ENCODE measurements around the gene PFKL.

Gene PFKL

DNA sequence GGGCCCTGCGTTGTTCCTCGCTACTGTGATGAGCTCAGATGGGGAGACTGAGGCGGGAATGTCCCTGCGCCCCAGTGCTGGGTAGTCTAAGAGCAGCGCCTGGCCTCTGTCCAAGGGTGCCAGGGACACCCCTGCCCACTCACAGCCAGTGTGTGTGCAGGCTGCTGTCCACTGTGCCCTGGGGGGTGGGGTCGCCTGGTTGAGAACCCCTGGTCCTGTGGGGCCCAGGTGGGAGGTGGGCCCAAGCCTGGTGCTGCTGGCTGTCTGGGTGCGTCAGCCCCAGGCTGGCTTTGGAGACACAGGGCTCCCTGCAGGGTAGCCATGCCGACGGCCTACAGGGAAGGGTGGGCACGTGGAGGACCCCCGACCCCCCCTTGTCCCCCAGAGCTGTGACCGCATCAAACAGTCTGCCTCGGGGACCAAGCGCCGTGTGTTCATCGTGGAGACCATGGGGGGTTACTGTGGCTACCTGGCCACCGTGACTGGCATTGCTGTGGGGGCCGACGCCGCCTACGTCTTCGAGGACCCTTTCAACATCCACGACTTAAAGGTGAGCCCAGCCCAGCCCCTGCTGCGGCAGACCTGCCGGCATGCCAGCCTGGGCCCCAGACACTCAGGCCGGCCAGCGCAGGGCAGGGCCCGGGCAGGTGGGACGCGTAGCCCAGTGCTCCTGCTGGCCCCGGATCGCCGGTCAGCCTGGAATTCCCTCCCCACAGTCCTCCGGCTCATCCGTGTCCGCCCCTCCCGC is 24.4 kb downstream of the PFKL start:
- no peaks in the 10 kb centered on the region for H3K4me1 ChIP-seq (ENCODE audit: low read length)
- no peaks in the 10 kb centered on the region for H3K27me3 ChIP-seq (replicated peaks; ENCODE audit: insufficient read depth, low read length)
- no peaks in the 10 kb centered on the region; the same call in 1 of the 2 replicates for H3K36me3 ChIP-seq (replicated peaks; ENCODE audit: insufficient read depth, low read length)
- no peak overlapping the region for H3K27ac ChIP-seq (ENCODE audit: low read length)
- no peak overlapping the region for H3K9ac ChIP-seq (ENCODE audit: low read length)
- no peak for TF ChIP-seq EZH2 (optimal IDR thresholded peaks at IDR 0.05; ENCODE audit: low read depth, low read length)
- no peak for TF ChIP-seq EZH2phosphoT487 (IDR thresholded peaks at IDR 0.05; ENCODE audit: low read length)
- TF ChIP-seq, protein P1, sequence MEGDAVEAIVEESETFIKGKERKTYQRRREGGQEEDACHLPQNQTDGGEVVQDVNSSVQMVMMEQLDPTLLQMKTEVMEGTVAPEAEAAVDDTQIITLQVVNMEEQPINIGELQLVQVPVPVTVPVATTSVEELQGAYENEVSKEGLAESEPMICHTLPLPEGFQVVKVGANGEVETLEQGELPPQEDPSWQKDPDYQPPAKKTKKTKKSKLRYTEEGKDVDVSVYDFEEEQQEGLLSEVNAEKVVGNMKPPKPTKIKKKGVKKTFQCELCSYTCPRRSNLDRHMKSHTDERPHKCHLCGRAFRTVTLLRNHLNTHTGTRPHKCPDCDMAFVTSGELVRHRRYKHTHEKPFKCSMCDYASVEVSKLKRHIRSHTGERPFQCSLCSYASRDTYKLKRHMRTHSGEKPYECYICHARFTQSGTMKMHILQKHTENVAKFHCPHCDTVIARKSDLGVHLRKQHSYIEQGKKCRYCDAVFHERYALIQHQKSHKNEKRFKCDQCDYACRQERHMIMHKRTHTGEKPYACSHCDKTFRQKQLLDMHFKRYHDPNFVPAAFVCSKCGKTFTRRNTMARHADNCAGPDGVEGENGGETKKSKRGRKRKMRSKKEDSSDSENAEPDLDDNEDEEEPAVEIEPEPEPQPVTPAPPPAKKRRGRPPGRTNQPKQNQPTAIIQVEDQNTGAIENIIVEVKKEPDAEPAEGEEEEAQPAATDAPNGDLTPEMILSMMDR (IDR thresholded peaks at IDR 0.05; ENCODE audit: low read length): no peak
- no peaks in the 10 kb centered on the region for H3K79me2 ChIP-seq (ENCODE audit: low read length)
- H3K4me2 ChIP-seq (ENCODE audit: low read depth, low read length): no peak overlapping the region
- 0 out of 2 replicates have a peak, but pooled peaks cover 2% of the 10 kb centered on the region for H4K20me1 ChIP-seq (ENCODE audit: insufficient read depth, low read length)
- no peaks in the 10 kb centered on the region for H3K9me2 ChIP-seq (replicated peaks; ENCODE audit: insufficient read depth, low read length)
- no peaks in the 10 kb centered on the region for H3F3A ChIP-seq (ENCODE audit: insufficient read depth, low read length)
- H3K4me3 ChIP-seq (ENCODE audit: low read length): no peak overlapping the region
- DNase-seq: no peak
- H2AFZ ChIP-seq (ENCODE audit: low read length): no peak overlapping the region
- no peaks in the 10 kb centered on the region for H3K9me3 ChIP-seq (replicated peaks; ENCODE audit: insufficient read depth, low read length)

DNA sequence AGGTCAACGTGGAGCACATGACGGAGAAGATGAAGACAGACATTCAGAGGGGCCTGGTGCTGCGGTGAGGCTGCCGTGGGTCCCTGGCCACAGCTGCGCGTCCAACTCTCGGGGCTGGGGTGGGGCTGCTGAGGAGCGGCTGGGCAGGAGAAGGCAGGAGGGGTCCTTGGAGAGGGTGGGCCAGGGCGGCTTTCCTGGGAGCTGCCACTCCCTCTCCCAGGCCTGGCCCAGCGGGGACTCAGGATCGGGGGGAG is 24.9 kb downstream of the PFKL start:
- Histone ChIP-seq H2AFZ (ENCODE audit: low read length) (no peak overlapping the region), H3K27me3 (replicated peaks; ENCODE audit: insufficient read depth, low read length) (no peaks in the 10 kb centered on the region), H3K9ac (ENCODE audit: low read length) (no peak overlapping the region), H3K4me2 (ENCODE audit: low read depth, low read length) (no peak overlapping the region), H3F3A (ENCODE audit: insufficient read depth, low read length) (no peaks in the 10 kb centered on the region), H3K27ac (ENCODE audit: low read length) (no peak overlapping the region), H3K36me3 (replicated peaks; ENCODE audit: insufficient read depth, low read length) (no peaks in the 10 kb centered on the region; the same call in 1 of the 2 replicates), H4K20me1 (ENCODE audit: insufficient read depth, low read length) (0 out of 2 replicates have a peak, but pooled peaks cover 7% of the 10 kb centered on the region), H3K4me1 (ENCODE audit: low read length) (no peaks in the 10 kb centered on the region), H3K9me3 (replicated peaks; ENCODE audit: insufficient read depth, low read length) (no peaks in the 10 kb centered on the region), H3K79me2 (ENCODE audit: low read length) (no peaks in the 10 kb centered on the region), H3K4me3 (ENCODE audit: low read length) (no peak overlapping the region), H3K9me2 (replicated peaks; ENCODE audit: insufficient read depth, low read length) (no peaks in the 10 kb centered on the region)
- TF ChIP-seq EZH2 (optimal IDR thresholded peaks at IDR 0.05; ENCODE audit: low read depth, low read length): no peak
- TF ChIP-seq, protein P1 (IDR thresholded peaks at IDR 0.05; ENCODE audit: low read length): no peak
- TF ChIP-seq EZH2phosphoT487 (IDR thresholded peaks at IDR 0.05; ENCODE audit: low read length): no peak
- no peak for DNase-seq

DNA sequence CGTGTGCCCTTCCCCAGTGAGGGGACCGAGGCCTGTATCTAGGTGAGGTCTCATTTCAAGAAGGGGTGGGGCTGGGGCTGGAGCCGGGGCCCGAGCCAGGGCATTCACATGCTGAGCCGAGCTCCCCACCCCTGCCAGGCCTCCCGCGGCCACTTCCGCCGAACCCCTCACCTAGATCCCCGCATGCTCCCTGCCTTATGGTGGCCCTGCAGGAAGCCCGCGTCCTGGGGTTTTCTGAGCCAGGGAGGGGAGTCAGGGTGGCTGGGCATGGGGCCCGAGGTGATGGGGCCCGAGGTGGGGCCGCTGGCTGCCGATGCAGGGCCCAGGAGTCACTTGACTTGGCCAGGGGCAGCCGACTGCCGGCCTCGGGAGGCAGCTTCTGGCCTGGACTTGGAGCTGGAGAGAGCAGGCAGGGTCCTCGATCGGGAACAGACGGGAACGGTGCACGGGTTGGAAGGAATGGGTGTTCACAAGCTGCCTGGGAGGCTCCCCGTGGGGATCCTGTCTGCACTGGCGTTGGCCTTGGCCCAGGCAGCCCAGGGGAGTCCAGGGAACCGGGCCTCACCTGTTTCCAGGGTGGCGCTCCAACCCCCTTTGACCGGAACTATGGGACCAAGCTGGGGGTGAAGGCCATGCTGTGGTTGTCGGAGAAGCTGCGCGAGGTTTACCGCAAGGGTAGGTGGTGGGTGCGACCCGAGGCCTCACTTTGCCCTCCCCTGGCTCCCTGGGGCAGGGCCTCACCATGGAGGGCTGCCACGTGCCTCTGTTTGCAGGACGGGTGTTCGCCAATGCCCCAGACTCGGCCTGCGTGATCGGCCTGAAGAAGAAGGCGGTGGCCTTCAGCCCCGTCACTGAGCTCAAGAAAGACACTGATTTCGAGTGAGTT is 25.8 kb downstream of the PFKL start:
- Histone ChIP-seq H3K36me3 (replicated peaks; ENCODE audit: insufficient read depth, low read length) (no peaks in the 10 kb centered on the region; the same call in 1 of the 2 replicates), H3K9me3 (replicated peaks; ENCODE audit: insufficient read depth, low read length) (no peaks in the 10 kb centered on the region), H3K27me3 (replicated peaks; ENCODE audit: insufficient read depth, low read length) (no peaks in the 10 kb centered on the region), H3K4me2 (ENCODE audit: low read depth, low read length) (no peak overlapping the region), H3K27ac (ENCODE audit: low read length) (no peak overlapping the region), H3K4me3 (ENCODE audit: low read length) (no peak overlapping the region), H2AFZ (ENCODE audit: low read length) (no peak overlapping the region), H3K79me2 (ENCODE audit: low read length) (no peaks in the 10 kb centered on the region), H3K4me1 (ENCODE audit: low read length) (no peaks in the 10 kb centered on the region), H3K9ac (ENCODE audit: low read length) (no peak overlapping the region), H4K20me1 (ENCODE audit: insufficient read depth, low read length) (0 out of 2 replicates have a peak, but pooled peaks cover 7% of the 10 kb centered on the region), H3K9me2 (replicated peaks; ENCODE audit: insufficient read depth, low read length) (no peaks in the 10 kb centered on the region), H3F3A (ENCODE audit: insufficient read depth, low read length) (no peaks in the 10 kb centered on the region)
- TF ChIP-seq, protein P1 (IDR thresholded peaks at IDR 0.05; ENCODE audit: low read length): no peak
- no peak for TF ChIP-seq EZH2 (optimal IDR thresholded peaks at IDR 0.05; ENCODE audit: low read depth, low read length)
- TF ChIP-seq EZH2phosphoT487 (IDR thresholded peaks at IDR 0.05; ENCODE audit: low read length): no peak
- no peak for DNase-seq

Measured in MM.1S (cell line).